Neural cell (in vitro differentiated cells): Measurements from ENCODE around the gene LRRTM2. TPM values are rescaled to one million over a fixed set of nuclear protein-coding genes. Genes with fewer than 3 reads are reported as not detected.

Experiments used
- H2AFZ ChIP-seq: fragments of 200-600, 300-800 bp; sonication (generic), shearing (Covaris generic); 2 replicates; pipeline ENCODE4 v1.6.0; 2014; ENCODE audit warnings: low read depth, mild to moderate bottlenecking, antibody characterized with exemption, low read length, moderate library complexity
- H3F3A ChIP-seq: fragments of 200-600 bp; shearing (Covaris generic); 2 replicates; pipeline ENCODE4 v1.6.1; 2016; ENCODE audit warnings: mild to moderate bottlenecking, moderate library complexity, mixed read lengths, antibody characterized with exemption, low read length; ENCODE audit not compliant: insufficient read depth, poor library complexity, severe bottlenecking
- H3K27ac ChIP-seq: fragments of 200-600, 300-800 bp; sonication (generic), shearing (Covaris generic); 2 replicates; pipeline ENCODE4 v1.5.1; 2014; ENCODE audit warnings: mild to moderate bottlenecking, low read length, moderate library complexity
- H3K27me3 ChIP-seq: fragments of 300-800, 200-600 bp; sonication (generic), shearing (Covaris generic); 2 replicates; pipeline ENCODE4 v1.6.0; 2014; ENCODE audit warnings: mild to moderate bottlenecking, low read depth, low read length, moderate library complexity; ENCODE audit not compliant: insufficient read depth
- H3K36me3 ChIP-seq: fragments of 300-800, 200-600 bp; sonication (generic), shearing (Covaris generic); 2 replicates; pipeline ENCODE4 v1.5.1; 2014; ENCODE audit warnings: mild to moderate bottlenecking, antibody characterized with exemption, low read length, moderate library complexity; ENCODE audit not compliant: insufficient read depth
- H3K4me2 ChIP-seq: fragments of 300-800, 200-600 bp; sonication (generic), shearing (Covaris generic); 2 replicates; pipeline ENCODE4 v1.6.0; 2014; ENCODE audit warnings: mild to moderate bottlenecking, low read length
- H3K4me3 ChIP-seq: fragments of 300-800, 200-600 bp; sonication (generic), shearing (Covaris generic); 2 replicates; pipeline ENCODE4 v1.5.1; 2014; ENCODE audit warnings: mild to moderate bottlenecking, low read length, moderate library complexity
- H3K79me2 ChIP-seq: fragments of 200-600 bp; shearing (Covaris generic); replicated peaks from 2 replicates; pipeline ENCODE4 v1.6.0; 2014; ENCODE audit warnings: mild to moderate bottlenecking, low read length, moderate library complexity; ENCODE audit not compliant: insufficient read depth
- H3K9ac ChIP-seq: fragments of 300-800, 200-600 bp; sonication (generic), shearing (Covaris generic); 2 replicates; pipeline ENCODE4 v1.6.1; 2016; ENCODE audit warnings: mild to moderate bottlenecking, low read length, mixed read lengths
- H3K9me2 ChIP-seq: fragments of 200-600 bp; shearing (Covaris generic); 2 replicates; pipeline ENCODE4 v1.6.1; 2016; ENCODE audit warnings: mild to moderate bottlenecking, low read length, mixed read lengths; ENCODE audit not compliant: insufficient read depth
- H3K9me3 ChIP-seq: fragments of 200-600, 300-800 bp; sonication (generic), shearing (Covaris generic); 2 replicates; pipeline ENCODE4 v1.6.1; 2016; ENCODE audit warnings: mild to moderate bottlenecking, mixed run types, low read length, moderate library complexity, mixed read lengths
- H4K20me1 ChIP-seq: fragments of 200-600 bp; shearing (Covaris generic); 2 replicates; pipeline ENCODE4 v1.6.1; 2016; ENCODE audit warnings: mild to moderate bottlenecking, mixed run types; ENCODE audit not compliant: insufficient read depth
- EP300 ChIP-seq: fragments of 450-650 bp; conservative IDR thresholded peaks from 2 replicates; pipeline ENCODE4 v1.6.1; 2014; ENCODE audit warnings: antibody characterized with exemption, mild to moderate bottlenecking, moderate library complexity; ENCODE audit not compliant: poor library complexity, severe bottlenecking
- EZH2 ChIP-seq: fragments of 200-600, 300-800 bp; shearing (Covaris generic), sonication (generic); IDR thresholded peaks from 2 replicates; pipeline ENCODE4 v1.6.1; 2014; ENCODE audit warnings: antibody characterized with exemption, low read length, borderline replicate concordance, mild to moderate bottlenecking; ENCODE audit not compliant: insufficient read depth, poor library complexity, severe bottlenecking
- MXI1 ChIP-seq: fragments of 450-650 bp; conservative IDR thresholded peaks from 2 replicates; pipeline ENCODE4 v1.6.1; 2014; ENCODE audit warnings: antibody characterized with exemption, mild to moderate bottlenecking; ENCODE audit not compliant: poor library complexity, severe bottlenecking
- POLR2AphosphoS5 ChIP-seq: IDR thresholded peaks from 2 replicates; pipeline ENCODE4 v1.6.1; 2012
- RAD21 ChIP-seq: fragments of 450-650 bp; conservative IDR thresholded peaks from 2 replicates; pipeline ENCODE4 v1.6.1; 2014; ENCODE audit warnings: antibody characterized with exemption, mild to moderate bottlenecking, moderate library complexity
- SMC3 ChIP-seq: fragments of 450-650 bp; conservative IDR thresholded peaks from 2 replicates; pipeline ENCODE4 v1.6.1; 2014; ENCODE audit warnings: antibody characterized with exemption, mild to moderate bottlenecking, moderate library complexity; ENCODE audit not compliant: poor library complexity
- TAF1 ChIP-seq: IDR thresholded peaks from 2 replicates; pipeline ENCODE4 v1.6.1; 2012; ENCODE audit warnings: low read depth
- polyA plus RNA-seq: library from polyadenylated mRNA; depleted of rRNA; stranded (reverse); fragments of >200 nt; gene quantifications from 2 replicates; pipeline ENCODE4 v1.2.3, GENCODE V29; 2014
- TF ChIP-seq, protein P1 (sequence below): IDR thresholded peaks from 2 replicates; pipeline ENCODE4 v1.6.1; 2012; ENCODE audit warnings: borderline replicate concordance
- TF ChIP-seq, protein P2 (sequence below): fragments of 450-650 bp; IDR thresholded peaks from 2 replicates; pipeline ENCODE4 v1.5.1; 2014; ENCODE audit warnings: antibody characterized with exemption, mild to moderate bottlenecking, moderate library complexity; ENCODE audit not compliant: poor library complexity, severe bottlenecking

Gene LRRTM2
- polyA plus RNA-seq, 1 donor from 2014 or later = 5.9 TPM

DNA sequence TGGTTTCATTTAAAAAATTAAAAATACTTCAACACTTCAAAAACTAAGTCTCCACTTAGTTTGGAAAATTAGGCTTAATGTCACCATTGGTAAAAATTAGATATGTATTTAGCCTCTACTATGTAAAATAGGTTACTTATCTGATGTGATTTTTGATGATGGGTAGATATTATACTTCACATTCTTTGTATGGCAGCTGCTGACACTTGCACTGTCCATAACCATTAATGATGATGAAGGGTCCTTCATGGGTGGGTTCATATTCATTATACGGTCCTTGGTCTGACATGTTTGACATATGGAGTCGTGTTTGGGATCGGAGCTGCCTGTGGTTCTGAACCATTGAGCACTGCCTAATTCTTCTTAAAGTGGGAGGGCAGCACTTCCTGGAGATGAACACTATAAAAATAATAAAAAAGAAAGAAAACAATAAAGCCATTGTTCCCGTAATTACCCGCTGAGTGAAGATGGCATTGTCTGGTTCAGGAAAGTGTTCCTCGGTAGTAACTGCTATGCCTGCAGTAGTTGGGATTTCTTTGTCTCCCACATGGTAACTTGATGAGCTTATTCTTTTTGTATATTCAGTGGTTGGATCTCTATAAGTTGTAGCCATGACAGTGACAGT is 2.2 kb downstream of the LRRTM2 start:
- no peaks in the 10 kb centered on the region for H3K9me2 ChIP-seq
- H3K27ac ChIP-seq = no peak overlapping the region
- H2AFZ ChIP-seq = no peak overlapping the region
- no peaks in the 10 kb centered on the region for H3F3A ChIP-seq
- H3K9me3 ChIP-seq = no peaks in the 10 kb centered on the region
- no peak for TF ChIP-seq TAF1
- TF ChIP-seq, protein P1, sequence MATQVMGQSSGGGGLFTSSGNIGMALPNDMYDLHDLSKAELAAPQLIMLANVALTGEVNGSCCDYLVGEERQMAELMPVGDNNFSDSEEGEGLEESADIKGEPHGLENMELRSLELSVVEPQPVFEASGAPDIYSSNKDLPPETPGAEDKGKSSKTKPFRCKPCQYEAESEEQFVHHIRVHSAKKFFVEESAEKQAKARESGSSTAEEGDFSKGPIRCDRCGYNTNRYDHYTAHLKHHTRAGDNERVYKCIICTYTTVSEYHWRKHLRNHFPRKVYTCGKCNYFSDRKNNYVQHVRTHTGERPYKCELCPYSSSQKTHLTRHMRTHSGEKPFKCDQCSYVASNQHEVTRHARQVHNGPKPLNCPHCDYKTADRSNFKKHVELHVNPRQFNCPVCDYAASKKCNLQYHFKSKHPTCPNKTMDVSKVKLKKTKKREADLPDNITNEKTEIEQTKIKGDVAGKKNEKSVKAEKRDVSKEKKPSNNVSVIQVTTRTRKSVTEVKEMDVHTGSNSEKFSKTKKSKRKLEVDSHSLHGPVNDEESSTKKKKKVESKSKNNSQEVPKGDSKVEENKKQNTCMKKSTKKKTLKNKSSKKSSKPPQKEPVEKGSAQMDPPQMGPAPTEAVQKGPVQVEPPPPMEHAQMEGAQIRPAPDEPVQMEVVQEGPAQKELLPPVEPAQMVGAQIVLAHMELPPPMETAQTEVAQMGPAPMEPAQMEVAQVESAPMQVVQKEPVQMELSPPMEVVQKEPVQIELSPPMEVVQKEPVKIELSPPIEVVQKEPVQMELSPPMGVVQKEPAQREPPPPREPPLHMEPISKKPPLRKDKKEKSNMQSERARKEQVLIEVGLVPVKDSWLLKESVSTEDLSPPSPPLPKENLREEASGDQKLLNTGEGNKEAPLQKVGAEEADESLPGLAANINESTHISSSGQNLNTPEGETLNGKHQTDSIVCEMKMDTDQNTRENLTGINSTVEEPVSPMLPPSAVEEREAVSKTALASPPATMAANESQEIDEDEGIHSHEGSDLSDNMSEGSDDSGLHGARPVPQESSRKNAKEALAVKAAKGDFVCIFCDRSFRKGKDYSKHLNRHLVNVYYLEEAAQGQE = no peak
- no peak for TF ChIP-seq SMC3
- TF ChIP-seq, protein P2, sequence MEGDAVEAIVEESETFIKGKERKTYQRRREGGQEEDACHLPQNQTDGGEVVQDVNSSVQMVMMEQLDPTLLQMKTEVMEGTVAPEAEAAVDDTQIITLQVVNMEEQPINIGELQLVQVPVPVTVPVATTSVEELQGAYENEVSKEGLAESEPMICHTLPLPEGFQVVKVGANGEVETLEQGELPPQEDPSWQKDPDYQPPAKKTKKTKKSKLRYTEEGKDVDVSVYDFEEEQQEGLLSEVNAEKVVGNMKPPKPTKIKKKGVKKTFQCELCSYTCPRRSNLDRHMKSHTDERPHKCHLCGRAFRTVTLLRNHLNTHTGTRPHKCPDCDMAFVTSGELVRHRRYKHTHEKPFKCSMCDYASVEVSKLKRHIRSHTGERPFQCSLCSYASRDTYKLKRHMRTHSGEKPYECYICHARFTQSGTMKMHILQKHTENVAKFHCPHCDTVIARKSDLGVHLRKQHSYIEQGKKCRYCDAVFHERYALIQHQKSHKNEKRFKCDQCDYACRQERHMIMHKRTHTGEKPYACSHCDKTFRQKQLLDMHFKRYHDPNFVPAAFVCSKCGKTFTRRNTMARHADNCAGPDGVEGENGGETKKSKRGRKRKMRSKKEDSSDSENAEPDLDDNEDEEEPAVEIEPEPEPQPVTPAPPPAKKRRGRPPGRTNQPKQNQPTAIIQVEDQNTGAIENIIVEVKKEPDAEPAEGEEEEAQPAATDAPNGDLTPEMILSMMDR = no peak
- no peak for TF ChIP-seq RAD21
- TF ChIP-seq EZH2 = no peak
- TF ChIP-seq MXI1 = no peak
- no peak for TF ChIP-seq POLR2AphosphoS5
- no peak for TF ChIP-seq EP300
- H3K4me3 ChIP-seq = peak overlapping the region; percentile 66
- H4K20me1 ChIP-seq = no peaks in the 10 kb centered on the region
- H3K9ac ChIP-seq = no peak overlapping the region
- H3K79me2 ChIP-seq = peaks cover 45% of the 10 kb centered on the region
- no peaks in the 10 kb centered on the region for H3K36me3 ChIP-seq
- H3K4me2 ChIP-seq = peak overlapping the region; percentile 90
- H3K27me3 ChIP-seq = no peaks in the 10 kb centered on the region

DNA sequence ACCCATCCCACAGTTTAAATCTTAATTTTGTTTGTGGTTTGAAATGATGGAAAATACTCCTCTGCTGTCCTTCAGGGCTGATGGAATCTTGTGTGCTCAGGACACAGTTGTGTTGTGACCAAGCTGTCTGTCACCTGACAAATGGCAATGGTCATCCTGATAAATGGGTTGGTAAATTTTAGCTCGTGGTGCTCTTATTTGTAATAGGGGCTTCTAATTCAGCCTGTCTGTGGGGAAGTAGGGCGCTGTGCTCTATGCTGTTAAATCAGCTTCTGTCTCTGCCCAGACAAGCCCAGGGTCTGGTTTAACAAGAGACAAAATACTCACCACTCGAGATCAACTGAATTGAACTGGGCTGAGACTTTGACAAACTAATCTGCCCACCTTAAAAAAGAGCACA is 4.5 kb downstream of the LRRTM2 start:
- Histone ChIP-seq H3F3A (no peaks in the 10 kb centered on the region), H3K4me2 (peak overlapping the region; percentile 90), H3K79me2 (peaks cover 45% of the 10 kb centered on the region), H3K4me3 (peak overlapping the region; percentile 66), H3K27ac (peak overlapping the region; percentile 44), H3K9ac (peak overlapping the region; percentile 48), H2AFZ (peak overlapping the region; percentile 2), H3K9me2 (no peaks in the 10 kb centered on the region), H4K20me1 (no peaks in the 10 kb centered on the region), H3K27me3 (no peaks in the 10 kb centered on the region), H3K36me3 (no peaks in the 10 kb centered on the region), H3K9me3 (no peaks in the 10 kb centered on the region)
- TF ChIP-seq EZH2 (no peak), TAF1 (no peak), SMC3 (no peak), RAD21 (no peak), POLR2AphosphoS5 (no peak), MXI1 (no peak), EP300 (no peak)
- TF ChIP-seq, protein P1 = no peak
- TF ChIP-seq, protein P2 = no peak
